HepG2 (cell line): Measurements from ENCODE around the gene ENO2. TPM values are rescaled to one million over a fixed set of nuclear protein-coding genes. Genes with fewer than 3 reads are reported as not detected.

ENCODE experiments used
- ATF7 ChIP-seq, 2 experiments: fragments of 450-650 bp in 1 of 2; sonication (generic) in 1 of 2; formaldehyde crosslinking in 1 of 2; IDR thresholded peaks; 2 replicates each; pipeline versions ENCODE4 v1.4.0 to v1.6.1; 2016 to 2020; ENCODE audit warnings: antibody characterized with exemption in 1 of 2, mild to moderate bottlenecking in 1 of 2, missing genetic modification reagents in 1 of 2
- CBFB ChIP-seq: sonication (generic); formaldehyde crosslinking; IDR thresholded peaks from 2 replicates; pipeline ENCODE4 v1.4.0; 2020; ENCODE audit warnings: missing genetic modification reagents
- CREM ChIP-seq, 2 experiments: sonication (generic) in 1 of 2; formaldehyde crosslinking in 1 of 2; IDR thresholded peaks; 2 replicates each; pipeline versions ENCODE4 v1.4.0 to v1.6.1; 2016 to 2020; ENCODE audit warnings: antibody characterized with exemption in 1 of 2, mild to moderate bottlenecking in 1 of 2, missing genetic modification reagents in 1 of 2
- CTCF ChIP-seq: sonication (generic); formaldehyde crosslinking; IDR thresholded peaks from 2 replicates; pipeline ENCODE4 v1.5.0; 2020; ENCODE audit warnings: mild to moderate bottlenecking, missing genetic modification reagents, moderate library complexity
- MAFF ChIP-seq: IDR thresholded peaks from 2 replicates; pipeline ENCODE4 v1.6.1; 2011; ENCODE audit warnings: low read depth, low read length, improper control_type of control experiment
- MAZ ChIP-seq, 2 experiments: sonication (generic) in 1 of 2; formaldehyde crosslinking in 1 of 2; IDR thresholded peaks; 2 replicates each; pipeline versions ENCODE4 v1.5.0 to v1.6.1; 2012 to 2020; ENCODE audit warnings: low read depth in 2 of 2, mild to moderate bottlenecking in 2 of 2, borderline replicate concordance in 1 of 2, improper control_type of control experiment in 1 of 2, low read length in 1 of 2, missing genetic modification reagents in 1 of 2, moderate library complexity in 1 of 2
- NFYC ChIP-seq: IDR thresholded peaks from 2 replicates; pipeline ENCODE4 v1.6.1; 2016; ENCODE audit warnings: missing genetic modification reagents, missing compliant biosample characterization
- POLR2AphosphoS5 ChIP-seq: IDR thresholded peaks from 2 replicates; pipeline ENCODE4 v1.6.1; 2012; ENCODE audit warnings: low read depth, low read length
- RXRA ChIP-seq: sonication (generic); formaldehyde crosslinking; IDR thresholded peaks from 2 replicates; pipeline ENCODE4 v1.5.1; 2020; ENCODE audit warnings: missing genetic modification reagents
- YY1 ChIP-seq: IDR thresholded peaks from 2 replicates; pipeline ENCODE4 v1.6.1; 2011; ENCODE audit warnings: low read length, low read depth, moderate library complexity, mild to moderate bottlenecking; ENCODE audit not compliant: insufficient read depth, insufficient replicate concordance
- ZBTB25 ChIP-seq: IDR thresholded peaks from 2 replicates; pipeline ENCODE4 v1.6.1; 2018; ENCODE audit warnings: missing genetic modification reagents
- ZBTB49 ChIP-seq: sonication (generic); formaldehyde crosslinking; IDR thresholded peaks from 2 replicates; pipeline ENCODE4 v1.4.0; 2020; ENCODE audit warnings: missing genetic modification reagents, borderline replicate concordance
- ZFP91 ChIP-seq: sonication (generic); formaldehyde crosslinking; IDR thresholded peaks from 2 replicates; pipeline ENCODE4 v1.9.0; 2022; ENCODE audit warnings: missing genetic modification reagents, mild to moderate bottlenecking, borderline replicate concordance
- ZGPAT ChIP-seq: IDR thresholded peaks from 2 replicates; pipeline ENCODE4 v1.6.1; 2016; ENCODE audit warnings: mild to moderate bottlenecking
- ZNF766 ChIP-seq: sonication (generic); formaldehyde crosslinking; IDR thresholded peaks from 2 replicates; pipeline ENCODE4 v1.5.0; 2020; ENCODE audit warnings: missing genetic modification reagents, borderline replicate concordance
- ZNF782 ChIP-seq: sonication (generic); formaldehyde crosslinking; IDR thresholded peaks from 2 replicates; pipeline ENCODE4 v1.4.0; 2020; ENCODE audit warnings: missing genetic modification reagents, mild to moderate bottlenecking, borderline replicate concordance
- ZNF891 ChIP-seq: sonication (generic); formaldehyde crosslinking; IDR thresholded peaks from 2 replicates; pipeline ENCODE4 v1.5.0; 2020; ENCODE audit warnings: mild to moderate bottlenecking, missing genetic modification reagents
- polyA plus RNA-seq, 8 experiments: library from polyadenylated mRNA; depleted of rRNA in 3 of 8; stranded (reverse) in 7 of 8; unstranded in 1 of 8; fragments of >200 nt; fragmentation: Illumina TruSeq in 4 of 8; extraction: Trizol in 4 of 8; gene quantifications; 2 replicates each; pipeline versions ENCODE4 v1.2.1 to v1.2.3, GENCODE V29; 2011 to 2016; ENCODE audit warnings: low read depth in 4 of 8, missing spikeins in 1 of 8, mixed read lengths in 1 of 8; ENCODE audit not compliant: insufficient read depth in 1 of 8
- total RNA-seq, 5 experiments: library from RNA; depleted of rRNA; stranded (reverse); fragments of >200 nt; fragmentation: Illumina TruSeq; extraction: Trizol; gene quantifications; 2 replicates each; pipeline ENCODE4 v1.2.3, GENCODE V29; 2016; ENCODE audit warnings: low read depth in 1 of 5

ENO2 gene
- total and polyA plus RNA-seq, 2 of the 13 experiments (the other 11 are each of a cell fraction or from before 2014, with no cell fraction given) = 19.3 to 136 TPM

GRCh38 chr12:6961695-6962284 lies 47.4 kb downstream of the ENO2 start (continued):
- TF ChIP-seq RXRA (peak; percentile 32; the same call in 1 of the 2 replicates), ATF7 (IDR thresholded peaks at IDR 0.05) (no peak), ATF7 (CRISPR knock-in tag; IDR thresholded peaks at IDR 0.05) (no peak), CBFB (CRISPR knock-in tag) (0 out of 2 replicates have a peak, but pooled peaks have one; percentile 34), MAZ (IDR thresholded peaks at IDR 0.05; ENCODE audit: borderline replicate concordance, low read depth, low read length) (no peak), MAZ (CRISPR knock-in tag; IDR thresholded peaks at IDR 0.05; ENCODE audit: low read depth) (peak; percentile 39; the same call in 1 of the 2 replicates), POLR2AphosphoS5 (0 out of 2 replicates have a peak, but pooled peaks have one; percentile 34), ZNF766 (CRISPR knock-in tag) (0 out of 2 replicates have a peak, but pooled peaks have one; percentile 20), ZBTB49 (CRISPR knock-in tag) (no peak), CREM (IDR thresholded peaks at IDR 0.05) (no peak; the same call in 1 of the 2 replicates), CREM (CRISPR knock-in tag; IDR thresholded peaks at IDR 0.05) (no peak), ZNF782 (no peak), ZFP91 (CRISPR knock-in tag) (peak; percentile 29; the same call in 1 of the 2 replicates), MAFF (peak; percentile 84), ZGPAT (CRISPR knock-in tag) (0 out of 2 replicates have a peak, but pooled peaks have one; percentile 25), YY1 (peak; percentile 9), ZBTB25 (0 out of 2 replicates have a peak, but pooled peaks have one; percentile 36), NFYC (CRISPR knock-in tag) (no peak), CTCF (CRISPR knock-in tag) (peak; percentile 81), ZNF891 (CRISPR knock-in tag) (no peak)
